HEK293 (cell line): ENCODE results near the gene VILL.

Experiments
- AEBP2 ChIP-seq: fragments of 450-650 bp; formaldehyde crosslinking; IDR thresholded peaks from 2 replicates; pipeline ENCODE4 v1.5.1; 2016; ENCODE audit warnings: missing biosample characterization, missing genetic modification characterization, borderline replicate concordance
- BCL6B ChIP-seq: fragments of 450-650 bp; formaldehyde crosslinking; IDR thresholded peaks from 2 replicates; pipeline ENCODE4 v1.5.1; 2017; ENCODE audit warnings: missing biosample characterization, missing genetic modification characterization
- SP2 ChIP-seq: fragments of 450-650 bp; formaldehyde crosslinking; IDR thresholded peaks from 2 replicates; pipeline ENCODE4 v1.5.1; 2016; ENCODE audit warnings: missing biosample characterization, missing genetic modification characterization
- TCF7L2 ChIP-seq: IDR thresholded peaks from 2 replicates; pipeline ENCODE4 v1.6.1; 2011; ENCODE audit warnings: low read depth, mild to moderate bottlenecking, inconsistent platforms, low read length, moderate library complexity, borderline replicate concordance
- YY1 ChIP-seq: fragments of 450-650 bp; formaldehyde crosslinking; IDR thresholded peaks from 2 replicates; pipeline ENCODE4 v1.5.1; 2018; ENCODE audit warnings: missing biosample characterization, missing genetic modification characterization
- ZBTB17 ChIP-seq: fragments of 450-650 bp; formaldehyde crosslinking; IDR thresholded peaks from 2 replicates; pipeline ENCODE4 v1.5.1; 2016; ENCODE audit warnings: missing biosample characterization, missing genetic modification characterization
- ZBTB7A ChIP-seq: fragments of 450-650 bp; formaldehyde crosslinking; IDR thresholded peaks from 2 replicates; pipeline ENCODE4 v1.5.1; 2016; ENCODE audit warnings: low read depth, missing biosample characterization, missing genetic modification characterization
- ZFP3 ChIP-seq: fragments of 450-650 bp; formaldehyde crosslinking; IDR thresholded peaks from 2 replicates; pipeline ENCODE4 v1.5.1; 2016; ENCODE audit warnings: low read depth, missing biosample characterization, missing genetic modification characterization
- ZNF670 ChIP-seq: fragments of 450-650 bp; formaldehyde crosslinking; IDR thresholded peaks from 2 replicates; pipeline ENCODE4 v1.5.1; 2016; ENCODE audit warnings: missing biosample characterization, missing genetic modification characterization, low read depth
- ZNF792 ChIP-seq: fragments of 450-650 bp; formaldehyde crosslinking; IDR thresholded peaks from 2 replicates; pipeline ENCODE4 v1.5.1; 2016; ENCODE audit warnings: missing biosample characterization, missing genetic modification characterization
- TF ChIP-seq, protein P1 (sequence below): fragments of 450-650 bp; formaldehyde crosslinking; IDR thresholded peaks from 2 replicates; pipeline ENCODE4 v1.5.1; 2016; ENCODE audit warnings: missing biosample characterization, missing genetic modification characterization
- TF ChIP-seq, protein P2 (sequence below): fragments of 450-650 bp; formaldehyde crosslinking; IDR thresholded peaks from 2 replicates; pipeline ENCODE4 v1.5.1; 2016; ENCODE audit warnings: missing biosample characterization, missing genetic modification characterization
- TF ChIP-seq, protein P3 (sequence below): fragments of 450-650 bp; formaldehyde crosslinking; optimal IDR thresholded peaks from 2 replicates; pipeline ENCODE3; 2016; ENCODE audit warnings: missing biosample characterization, mild to moderate bottlenecking, missing genetic modification characterization

DNA sequence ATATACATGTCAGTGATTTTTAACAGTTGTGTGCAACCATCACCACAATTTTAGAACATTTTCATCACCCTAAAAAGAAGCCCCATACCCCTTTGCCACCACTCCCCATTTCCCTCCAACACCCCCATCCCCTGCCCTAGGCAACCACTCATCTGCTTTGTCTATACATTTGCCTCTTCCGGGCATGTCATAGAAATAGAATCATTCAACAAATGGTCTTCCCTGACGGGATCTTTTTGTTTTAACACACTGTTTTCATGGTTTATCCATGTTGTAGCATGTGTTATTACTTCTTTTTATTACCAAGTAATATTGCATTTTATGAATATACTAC lies 4.0 kb downstream of the VILL start:
- TF ChIP-seq ZBTB17 (no peak), ZFP3 (tag by site-specific recombination) (no peak), TCF7L2 (no peak), SP2 (tag by site-specific recombination) (no peak), YY1 (no peak), BCL6B (tag by site-specific recombination) (no peak), ZNF670 (tag by site-specific recombination) (no peak), AEBP2 (tag by site-specific recombination) (no peak), ZNF792 (tag by site-specific recombination) (no peak), ZBTB7A (tag by site-specific recombination) (no peak)
- TF ChIP-seq, protein P1, sequence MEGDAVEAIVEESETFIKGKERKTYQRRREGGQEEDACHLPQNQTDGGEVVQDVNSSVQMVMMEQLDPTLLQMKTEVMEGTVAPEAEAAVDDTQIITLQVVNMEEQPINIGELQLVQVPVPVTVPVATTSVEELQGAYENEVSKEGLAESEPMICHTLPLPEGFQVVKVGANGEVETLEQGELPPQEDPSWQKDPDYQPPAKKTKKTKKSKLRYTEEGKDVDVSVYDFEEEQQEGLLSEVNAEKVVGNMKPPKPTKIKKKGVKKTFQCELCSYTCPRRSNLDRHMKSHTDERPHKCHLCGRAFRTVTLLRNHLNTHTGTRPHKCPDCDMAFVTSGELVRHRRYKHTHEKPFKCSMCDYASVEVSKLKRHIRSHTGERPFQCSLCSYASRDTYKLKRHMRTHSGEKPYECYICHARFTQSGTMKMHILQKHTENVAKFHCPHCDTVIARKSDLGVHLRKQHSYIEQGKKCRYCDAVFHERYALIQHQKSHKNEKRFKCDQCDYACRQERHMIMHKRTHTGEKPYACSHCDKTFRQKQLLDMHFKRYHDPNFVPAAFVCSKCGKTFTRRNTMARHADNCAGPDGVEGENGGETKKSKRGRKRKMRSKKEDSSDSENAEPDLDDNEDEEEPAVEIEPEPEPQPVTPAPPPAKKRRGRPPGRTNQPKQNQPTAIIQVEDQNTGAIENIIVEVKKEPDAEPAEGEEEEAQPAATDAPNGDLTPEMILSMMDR (tag by site-specific recombination) = no peak
- TF ChIP-seq, protein P2, sequence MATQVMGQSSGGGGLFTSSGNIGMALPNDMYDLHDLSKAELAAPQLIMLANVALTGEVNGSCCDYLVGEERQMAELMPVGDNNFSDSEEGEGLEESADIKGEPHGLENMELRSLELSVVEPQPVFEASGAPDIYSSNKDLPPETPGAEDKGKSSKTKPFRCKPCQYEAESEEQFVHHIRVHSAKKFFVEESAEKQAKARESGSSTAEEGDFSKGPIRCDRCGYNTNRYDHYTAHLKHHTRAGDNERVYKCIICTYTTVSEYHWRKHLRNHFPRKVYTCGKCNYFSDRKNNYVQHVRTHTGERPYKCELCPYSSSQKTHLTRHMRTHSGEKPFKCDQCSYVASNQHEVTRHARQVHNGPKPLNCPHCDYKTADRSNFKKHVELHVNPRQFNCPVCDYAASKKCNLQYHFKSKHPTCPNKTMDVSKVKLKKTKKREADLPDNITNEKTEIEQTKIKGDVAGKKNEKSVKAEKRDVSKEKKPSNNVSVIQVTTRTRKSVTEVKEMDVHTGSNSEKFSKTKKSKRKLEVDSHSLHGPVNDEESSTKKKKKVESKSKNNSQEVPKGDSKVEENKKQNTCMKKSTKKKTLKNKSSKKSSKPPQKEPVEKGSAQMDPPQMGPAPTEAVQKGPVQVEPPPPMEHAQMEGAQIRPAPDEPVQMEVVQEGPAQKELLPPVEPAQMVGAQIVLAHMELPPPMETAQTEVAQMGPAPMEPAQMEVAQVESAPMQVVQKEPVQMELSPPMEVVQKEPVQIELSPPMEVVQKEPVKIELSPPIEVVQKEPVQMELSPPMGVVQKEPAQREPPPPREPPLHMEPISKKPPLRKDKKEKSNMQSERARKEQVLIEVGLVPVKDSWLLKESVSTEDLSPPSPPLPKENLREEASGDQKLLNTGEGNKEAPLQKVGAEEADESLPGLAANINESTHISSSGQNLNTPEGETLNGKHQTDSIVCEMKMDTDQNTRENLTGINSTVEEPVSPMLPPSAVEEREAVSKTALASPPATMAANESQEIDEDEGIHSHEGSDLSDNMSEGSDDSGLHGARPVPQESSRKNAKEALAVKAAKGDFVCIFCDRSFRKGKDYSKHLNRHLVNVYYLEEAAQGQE (tag by site-specific recombination) = no peak
- TF ChIP-seq, protein P3, sequence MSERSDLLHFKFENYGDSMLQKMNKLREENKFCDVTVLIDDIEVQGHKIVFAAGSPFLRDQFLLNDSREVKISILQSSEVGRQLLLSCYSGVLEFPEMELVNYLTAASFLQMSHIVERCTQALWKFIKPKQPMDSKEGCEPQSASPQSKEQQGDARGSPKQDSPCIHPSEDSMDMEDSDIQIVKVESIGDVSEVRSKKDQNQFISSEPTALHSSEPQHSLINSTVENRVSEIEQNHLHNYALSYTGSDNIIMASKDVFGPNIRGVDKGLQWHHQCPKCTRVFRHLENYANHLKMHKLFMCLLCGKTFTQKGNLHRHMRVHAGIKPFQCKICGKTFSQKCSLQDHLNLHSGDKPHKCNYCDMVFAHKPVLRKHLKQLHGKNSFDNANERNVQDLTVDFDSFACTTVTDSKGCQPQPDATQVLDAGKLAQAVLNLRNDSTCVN (tag by site-specific recombination) = no peak
